Hematopoietic multipotent progenitor cell treated with erythropoietin and hydrocortisone succinate and interleukin-3 and kit ligand, for 15 days (in vitro differentiated cells): ENCODE data around the gene NRG3.

Source experiments
- DNase-seq: peaks from one replicate; pipeline ENCODE4 v3.0.0-alpha.2; 2015; ENCODE audit warnings: low spot score

The NRG3 gene

DNA sequence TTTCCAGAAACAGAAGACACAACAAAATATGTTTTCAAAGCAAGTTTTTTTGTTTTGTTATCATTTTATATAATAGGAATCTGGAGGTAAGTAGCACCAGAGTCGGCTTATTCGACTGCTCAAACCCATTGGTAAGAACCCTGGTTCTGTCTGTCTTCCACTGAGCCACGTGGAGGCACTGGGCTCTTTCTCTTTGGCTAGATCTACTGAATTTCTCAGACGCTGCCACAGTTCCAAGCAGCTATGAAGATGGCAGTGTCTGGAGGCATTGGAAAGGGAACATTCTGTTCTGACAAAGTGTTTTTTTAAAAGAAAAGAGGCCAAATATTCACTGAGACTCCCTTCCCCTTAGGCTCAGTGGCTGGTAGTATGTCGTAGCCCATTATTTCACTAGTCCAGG, 338.8 kb downstream of the NRG3 start:
- no peak for DNase-seq

- DNase-seq, result no peak
These were observed 346.1 kb downstream of the NRG3 start for GRCh38 chr10:82221056-82221455.

- no peak for DNase-seq
These were observed 346.7 kb downstream of the NRG3 start for GRCh38 chr10:82221601-82222149.

- no peak for DNase-seq
These were observed 353.7 kb downstream of the NRG3 start for GRCh38 chr10:82228701-82229100.

GRCh38 chr10:82234173-82234572, 359.2 kb downstream of the NRG3 start:
- no peak for DNase-seq

- no peak for DNase-seq
These were observed 361.2 kb downstream of the NRG3 start for GRCh38 chr10:82236084-82236731.

- no peak for DNase-seq
These were observed 363.3 kb downstream of the NRG3 start for GRCh38 chr10:82238291-82238690.

DNA sequence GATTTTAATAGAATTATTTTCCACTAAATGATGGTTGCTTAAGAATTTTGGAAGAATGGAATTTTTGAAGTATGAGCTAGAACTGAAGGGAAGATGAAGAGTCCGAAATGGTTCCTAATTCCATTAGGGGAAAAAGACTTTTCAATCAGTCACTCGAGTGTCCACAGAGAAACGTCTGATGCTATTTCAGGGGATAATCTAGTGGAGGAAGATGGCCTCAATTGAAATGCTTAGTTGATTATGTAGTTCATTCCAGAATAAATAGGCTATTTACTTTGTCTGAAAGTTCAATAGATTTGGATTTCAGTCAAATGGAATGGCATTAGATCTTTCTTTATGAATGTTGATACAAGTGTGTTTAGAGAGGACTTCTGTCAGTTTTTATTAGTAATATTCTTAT, 365.4 kb downstream of the NRG3 start:
- no peak for DNase-seq

GRCh38 chr10:82242778-82243177, 367.8 kb downstream of the NRG3 start:
- DNase-seq, result no peak

DNA sequence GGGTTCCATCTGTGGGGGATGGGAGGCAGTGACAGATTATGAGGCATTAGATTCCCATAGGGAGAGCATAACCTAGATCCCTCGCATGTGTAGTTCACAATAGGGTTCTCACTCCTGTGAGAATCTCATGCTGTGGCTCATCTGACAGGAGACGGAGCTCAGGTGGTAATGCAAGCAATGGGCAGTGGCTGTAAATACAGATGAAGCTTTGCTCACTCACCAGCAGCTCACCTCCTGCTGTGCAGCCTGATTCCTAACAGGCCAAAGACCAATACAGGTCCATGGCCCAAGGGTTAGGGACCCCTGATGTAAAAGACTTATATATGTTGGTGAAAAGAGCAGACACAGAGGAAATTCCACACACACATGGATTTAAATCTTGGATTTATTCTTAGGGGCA, 370.2 kb downstream of the NRG3 start:
- DNase-seq, result no peak

- no peak for DNase-seq
These were observed 371.0 kb downstream of the NRG3 start for GRCh38 chr10:82245906-82246560.

GRCh38 chr10:82249141-82249540, 374.1 kb downstream of the NRG3 start:
- DNase-seq, result no peak

- DNase-seq, result no peak
These were observed 376.4 kb downstream of the NRG3 start for GRCh38 chr10:82251222-82251906.

DNA sequence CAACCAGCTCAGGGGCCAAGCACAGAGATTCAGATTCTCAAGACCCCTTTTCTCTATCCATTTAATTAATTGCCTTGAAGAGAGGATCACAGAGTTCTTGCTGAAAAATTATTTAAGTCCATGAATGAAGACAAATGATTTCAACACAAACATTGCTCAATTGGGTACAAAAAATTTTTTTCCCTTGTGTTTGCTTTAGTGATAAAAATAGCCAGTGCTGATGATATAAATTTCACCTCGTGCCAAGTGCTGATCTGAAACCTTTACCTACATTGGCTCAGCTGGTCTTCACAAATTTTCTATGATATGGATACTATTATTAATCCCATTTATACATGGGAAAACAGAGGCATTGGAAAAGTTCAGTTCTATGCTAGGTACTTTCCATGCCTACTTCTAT, 377.1 kb downstream of the NRG3 start:
- DNase-seq, result no peak

DNA sequence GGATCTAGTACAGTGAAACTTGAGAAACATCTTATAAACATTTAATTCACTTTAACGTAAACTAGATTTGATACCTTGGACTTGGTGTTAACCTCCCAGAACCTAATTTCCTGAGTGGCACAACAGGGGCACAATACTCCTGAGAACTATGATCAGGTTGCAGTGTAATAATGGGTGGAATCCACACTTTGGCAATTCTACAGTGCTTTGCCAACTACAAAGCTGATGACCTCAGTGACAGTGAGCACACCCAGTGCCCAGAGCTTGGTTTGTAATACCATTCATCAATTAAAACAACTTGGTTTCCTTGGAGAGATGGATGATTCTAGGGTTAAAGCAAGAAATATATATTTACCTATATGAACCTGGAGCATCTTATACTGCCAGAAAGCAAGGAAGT, 379.2 kb downstream of the NRG3 start:
- no peak for DNase-seq

DNA sequence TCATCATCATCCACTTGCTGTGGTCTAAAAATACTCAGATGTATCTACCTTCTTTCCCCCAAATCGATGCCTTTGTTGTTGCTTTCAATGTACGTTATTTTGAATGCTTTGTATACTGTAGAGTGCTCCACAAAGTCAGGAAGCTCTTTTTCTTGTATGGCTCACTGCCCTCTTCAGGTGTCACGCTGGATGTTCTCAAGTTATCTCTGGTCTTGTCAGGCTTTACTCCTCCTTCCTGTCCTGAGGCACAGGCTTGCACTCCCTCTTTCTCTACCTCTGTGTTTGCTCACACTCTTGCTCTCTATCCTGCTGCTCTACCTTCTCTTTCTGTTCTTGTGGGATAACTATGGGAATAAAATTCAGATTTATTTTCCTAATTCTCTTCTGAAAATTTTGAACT, 381.3 kb downstream of the NRG3 start:
- DNase-seq, result no peak

- DNase-seq, result no peak
These were observed 391.4 kb downstream of the NRG3 start for GRCh38 chr10:82266438-82266837.

DNA sequence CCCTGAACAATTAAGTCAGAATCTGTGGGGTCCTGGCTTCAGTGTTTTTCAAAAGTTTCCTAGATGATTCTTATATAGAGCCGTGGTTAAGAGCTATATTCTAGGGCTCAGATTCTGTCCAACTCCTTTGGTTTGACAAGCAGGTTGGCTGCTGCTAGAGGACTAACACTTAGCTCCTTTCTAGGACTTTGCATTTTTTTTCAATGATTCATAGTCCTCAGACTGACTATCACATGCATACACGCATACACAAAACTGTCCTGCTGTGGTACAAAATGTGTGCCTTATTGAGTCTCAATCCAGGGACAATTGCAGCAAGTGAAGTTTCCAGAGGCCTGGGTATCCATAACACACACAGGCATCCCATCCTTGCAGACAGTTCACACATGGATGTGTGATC, 392.0 kb downstream of the NRG3 start:
- DNase-seq, result no peak

DNA sequence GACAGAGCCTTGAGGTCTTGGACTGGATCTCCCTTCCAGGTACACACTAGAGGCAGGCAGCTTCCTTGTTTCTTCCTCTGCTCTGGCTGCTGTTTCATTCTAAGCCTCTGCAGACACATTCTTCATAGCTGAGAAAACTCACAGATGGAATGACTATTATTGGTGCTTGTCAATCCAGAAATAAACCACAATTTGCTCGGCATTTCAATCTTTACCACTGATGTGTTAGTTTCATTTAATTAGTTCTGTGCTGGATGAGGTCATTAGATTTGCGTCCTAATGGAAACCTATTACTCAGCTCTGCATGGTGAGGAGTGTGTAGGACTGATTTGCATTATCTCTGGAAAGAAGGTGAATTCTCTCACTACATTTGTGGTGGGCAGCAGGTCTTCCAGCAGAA, 392.5 kb downstream of the NRG3 start:
- DNase-seq, result no peak

- no peak for DNase-seq
These were observed 393.0 kb downstream of the NRG3 start for GRCh38 chr10:82267960-82268359.

DNA sequence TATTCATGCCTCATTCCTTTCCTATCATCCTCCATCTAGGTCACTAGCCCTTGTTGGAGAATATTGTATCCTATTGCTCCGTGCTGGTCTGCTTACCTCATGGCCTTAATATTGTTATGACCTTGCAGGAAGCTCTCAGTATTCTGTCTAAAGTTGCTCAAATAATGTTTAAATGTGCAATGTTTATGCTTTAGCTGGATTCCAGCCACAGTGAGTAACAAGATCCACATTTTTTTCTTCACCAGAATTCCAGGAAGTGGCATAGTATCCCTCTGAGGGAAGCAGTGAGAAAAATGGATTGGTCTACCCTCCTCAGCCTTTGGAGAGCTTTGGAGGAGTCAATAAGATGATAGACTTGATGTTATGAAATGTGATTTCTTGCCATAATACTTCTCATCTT, 402.6 kb downstream of the NRG3 start:
- DNase-seq, result no peak

DNA sequence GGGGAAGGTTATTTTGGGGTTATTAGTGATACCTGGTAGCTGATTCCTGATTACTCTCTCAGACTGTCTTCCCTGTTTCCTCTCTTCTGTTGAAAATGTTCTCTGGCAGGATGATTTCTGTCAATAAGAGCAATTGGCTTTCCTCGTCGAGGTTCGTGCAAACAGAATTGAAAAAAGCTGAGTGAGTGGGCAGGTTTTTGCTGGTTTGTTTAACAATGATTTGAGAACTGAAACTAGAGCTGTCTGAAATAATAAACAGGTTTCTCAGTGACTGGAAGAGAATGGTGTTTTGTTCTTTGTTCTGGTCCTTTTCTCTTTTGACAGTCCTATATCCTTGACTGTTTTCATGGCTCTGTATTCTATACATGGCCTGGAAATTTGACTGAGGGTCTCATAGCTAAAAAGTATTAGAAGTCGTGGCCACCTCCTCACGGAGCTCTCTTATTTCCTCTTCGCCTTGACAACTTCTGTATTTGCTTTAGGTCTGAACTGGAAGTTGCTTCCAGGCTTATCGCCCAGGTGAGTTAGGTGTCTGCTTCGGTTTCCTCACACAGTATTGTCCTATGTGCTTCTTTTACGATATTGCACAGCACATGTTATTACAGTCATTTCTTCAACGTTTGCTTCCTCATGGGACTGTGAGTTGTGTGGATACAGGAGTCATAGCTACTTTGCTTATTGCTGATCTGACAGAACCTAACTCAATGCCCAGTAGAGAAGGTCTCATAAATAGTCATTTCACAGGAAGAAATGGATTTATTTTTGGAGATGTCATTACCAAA, 403.6 kb downstream of the NRG3 start:
- no peak for DNase-seq
